ENCODE results near the gene MATN1.

Gene MATN1

DNA sequence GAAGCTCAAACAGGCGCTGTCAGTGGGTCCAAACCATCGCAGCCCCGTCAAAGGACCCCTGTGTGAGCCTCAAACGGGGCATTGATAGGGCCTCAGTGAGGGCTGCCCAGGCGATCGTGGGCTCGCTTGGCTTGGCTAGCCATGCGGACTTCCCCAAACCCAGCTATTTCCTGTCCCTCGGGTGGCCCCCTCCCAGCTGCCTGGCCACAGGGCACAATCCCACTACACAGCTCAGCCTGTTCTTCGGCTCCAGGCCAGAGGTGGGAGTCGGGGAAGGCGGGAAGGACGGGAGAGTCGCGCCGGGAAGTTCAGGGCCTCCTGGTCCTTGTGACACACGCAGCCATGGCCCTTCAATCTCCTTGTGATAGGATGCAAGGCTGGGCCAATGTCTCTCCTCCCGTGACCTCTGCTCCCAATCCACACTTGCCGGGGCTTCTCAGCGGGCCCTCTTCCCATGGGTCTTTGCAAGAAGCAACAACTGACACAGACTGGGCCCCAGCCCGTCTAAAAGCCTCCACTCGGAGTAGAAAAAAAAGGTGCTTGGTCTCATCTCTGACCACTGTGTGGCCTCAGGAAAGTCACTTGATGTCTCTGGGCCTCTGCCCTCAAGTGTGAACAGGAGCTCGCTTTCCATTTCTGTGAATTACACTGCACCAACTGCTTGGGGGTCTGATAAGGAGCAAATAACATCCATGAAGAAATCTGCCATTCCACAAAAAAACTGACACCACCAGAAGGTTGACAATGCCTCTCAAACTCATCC is 7.1 kb upstream of the MATN1 start:
- DNase-seq: no peak

DNA sequence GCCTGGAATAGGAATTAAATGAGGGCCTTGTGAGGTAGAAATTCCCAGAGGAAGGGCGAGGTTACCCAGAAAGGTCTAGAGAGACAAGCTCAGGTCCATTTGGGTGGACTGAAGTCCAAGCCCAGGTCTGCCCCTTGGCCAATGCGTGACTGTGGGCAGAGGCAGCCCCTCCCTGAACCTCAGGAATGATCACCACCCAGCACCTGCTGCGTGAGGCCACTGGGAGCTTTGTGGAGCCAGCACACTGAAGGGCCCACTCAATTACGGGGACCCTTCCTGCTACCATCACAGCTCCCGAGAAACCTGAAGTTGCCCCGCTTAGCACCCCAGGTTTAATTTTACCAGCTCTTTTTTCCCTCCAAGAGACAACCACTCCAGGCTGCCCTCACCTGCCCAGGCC is 6.5 kb upstream of the MATN1 start:
- no peak for DNase-seq

- DNase-seq: no peak
These were observed 5.7 kb upstream of the MATN1 start for GRCh38 chr1:30728832-30729638.

DNA sequence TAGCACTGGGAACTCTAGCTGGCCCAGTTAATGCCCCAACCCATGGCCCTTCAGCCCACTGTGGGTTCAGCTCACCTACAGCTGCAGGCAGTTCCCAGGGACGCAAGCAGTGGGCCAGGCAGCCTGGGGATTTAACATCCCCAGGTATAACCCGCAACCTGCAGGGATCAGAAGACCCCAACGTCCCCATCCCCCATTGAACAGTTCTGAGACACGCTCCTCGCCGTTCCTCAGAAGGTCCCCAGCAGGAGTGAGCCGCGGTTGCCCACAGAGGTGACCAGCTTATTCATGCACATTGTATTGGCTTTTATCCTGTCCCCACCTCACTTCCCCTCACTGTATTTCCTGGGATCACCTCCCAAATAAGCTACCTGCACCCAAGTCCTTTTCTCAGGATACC is 5.0 kb upstream of the MATN1 start:
- DNase-seq: no peak

DNA sequence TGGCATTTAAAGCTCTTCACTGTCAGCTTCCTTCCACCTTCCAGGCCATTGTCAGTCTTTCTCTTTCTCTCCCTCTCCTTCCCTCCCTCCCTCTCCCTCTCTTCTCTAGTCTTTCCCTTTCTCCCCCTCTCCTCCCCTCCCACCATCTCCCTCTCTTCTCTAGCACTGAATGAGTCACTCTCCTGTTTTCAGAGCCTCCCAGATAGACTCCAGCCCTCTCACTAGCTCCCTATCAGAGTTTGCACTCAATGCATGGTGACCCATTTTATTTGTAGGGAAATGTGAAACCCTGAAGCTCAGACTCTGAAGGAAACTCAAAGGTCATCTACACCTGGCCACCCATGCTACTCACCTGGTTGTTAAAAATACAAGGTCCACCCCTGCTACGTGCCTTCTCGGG is 4.4 kb upstream of the MATN1 start:
- no peak for DNase-seq

DNA sequence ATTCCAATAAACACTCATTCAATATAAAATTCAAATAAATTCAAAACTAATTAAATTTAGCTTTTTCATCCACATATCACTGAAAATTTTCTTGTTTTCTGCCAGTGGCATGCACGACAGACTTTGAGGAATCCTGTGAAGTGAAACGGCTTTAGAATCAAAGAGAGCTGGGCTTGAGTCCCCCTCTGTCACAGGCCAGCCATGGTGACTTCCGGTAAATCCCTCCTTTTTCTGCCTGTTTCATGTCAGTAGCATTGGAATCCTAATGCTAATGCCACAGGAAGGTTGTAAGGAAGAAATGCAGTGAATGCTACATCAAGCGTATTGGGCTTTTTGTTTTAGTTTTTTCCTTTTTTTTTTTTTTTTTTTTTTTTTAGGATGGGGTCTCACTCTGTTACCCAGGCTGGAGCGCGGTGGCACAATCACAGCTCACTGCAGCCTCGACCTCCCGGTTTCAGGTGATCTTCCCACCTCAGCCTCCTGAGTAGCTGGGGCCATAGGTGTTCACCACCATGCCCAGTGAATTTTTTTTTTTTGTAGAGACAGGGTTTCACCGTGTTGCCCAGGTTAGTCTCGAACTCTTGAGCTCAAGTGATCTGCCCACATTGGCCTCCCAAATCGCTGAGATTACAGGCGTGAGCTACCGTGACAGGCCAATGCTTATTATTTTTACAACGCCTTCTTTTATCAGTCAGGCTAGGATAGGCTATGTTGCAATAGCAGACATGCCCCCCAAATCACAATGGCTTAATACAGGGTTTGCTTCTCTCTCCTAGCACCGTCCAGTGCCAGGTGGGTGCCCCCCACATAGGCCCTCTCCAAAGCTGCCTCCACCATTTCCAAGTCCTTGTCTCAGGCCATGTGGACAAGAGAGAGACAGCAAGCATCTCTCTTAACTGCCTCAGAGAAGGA is 3.6 kb upstream of the MATN1 start:
- DNase-seq: no peak

GRCh38 chr1:30726236-30726635 is 2.9 kb upstream of the MATN1 start:
- no peak for DNase-seq

DNA sequence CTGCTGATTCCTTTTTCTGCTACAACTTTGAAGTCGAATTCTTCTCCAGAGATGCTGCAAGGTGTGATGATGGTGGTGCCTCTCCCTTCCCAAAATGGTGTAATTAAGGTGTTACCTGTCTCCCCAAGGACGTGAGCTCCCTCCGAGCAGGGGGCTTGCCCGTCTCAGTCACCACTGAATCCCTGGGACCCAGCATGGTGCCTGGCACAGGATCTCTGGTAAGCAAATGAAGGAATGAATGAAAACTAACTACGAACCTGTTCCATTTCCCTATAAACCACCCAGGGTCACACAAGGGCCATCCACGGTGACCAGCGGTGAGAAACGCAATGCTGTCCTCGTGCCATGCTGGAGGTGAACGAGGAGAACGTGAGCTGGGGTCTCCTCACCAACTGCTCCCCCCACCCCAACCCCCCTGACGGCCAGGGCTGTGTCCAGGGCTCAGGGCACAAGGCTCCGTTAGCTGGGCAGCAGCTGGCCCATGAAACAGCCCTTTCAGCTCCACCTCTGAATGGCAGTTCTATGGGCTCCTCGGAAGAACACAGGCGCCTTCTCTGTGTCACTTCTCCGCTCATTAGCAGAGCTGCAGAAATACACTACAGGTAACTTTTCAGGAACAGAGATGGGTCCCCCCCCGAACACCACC is 2.2 kb upstream of the MATN1 start:
- no peak for DNase-seq

DNA sequence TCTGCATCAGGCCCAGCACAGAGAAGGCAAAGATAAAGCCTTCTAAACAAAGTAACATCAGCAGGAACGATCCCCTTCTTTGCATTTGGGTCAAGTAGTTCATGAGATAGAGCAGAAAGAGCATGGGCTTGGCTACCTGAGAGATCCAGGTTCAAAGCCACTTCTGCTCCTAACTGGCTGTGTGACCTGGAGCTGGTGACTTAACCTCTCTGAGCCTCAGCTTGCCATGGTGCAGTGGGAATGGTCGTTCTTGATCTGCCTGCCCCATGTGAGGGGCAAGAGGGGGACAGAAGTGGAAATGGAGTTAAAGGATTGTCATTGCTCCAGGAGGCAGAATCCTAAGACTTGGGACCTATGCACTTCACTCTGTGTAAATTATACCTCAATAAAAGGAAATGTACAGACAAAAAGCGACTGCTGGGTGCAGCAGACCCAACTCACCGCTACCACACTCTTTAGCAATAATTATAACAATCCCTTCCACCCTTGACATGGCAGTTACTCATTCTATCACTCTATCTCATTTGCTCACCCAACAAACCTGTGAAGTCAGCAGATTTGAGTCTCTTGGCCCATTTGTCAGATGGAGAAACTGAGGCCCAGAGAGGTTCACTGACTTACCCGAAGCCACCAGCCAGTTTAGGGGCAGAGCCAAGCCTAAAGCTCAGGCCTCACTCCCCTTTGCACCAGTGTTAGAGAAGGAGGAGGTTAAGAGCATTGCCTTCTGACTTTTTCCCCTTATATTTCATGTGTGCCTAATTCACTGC is 1.5 kb upstream of the MATN1 start:
- DNase-seq: no peak

DNA sequence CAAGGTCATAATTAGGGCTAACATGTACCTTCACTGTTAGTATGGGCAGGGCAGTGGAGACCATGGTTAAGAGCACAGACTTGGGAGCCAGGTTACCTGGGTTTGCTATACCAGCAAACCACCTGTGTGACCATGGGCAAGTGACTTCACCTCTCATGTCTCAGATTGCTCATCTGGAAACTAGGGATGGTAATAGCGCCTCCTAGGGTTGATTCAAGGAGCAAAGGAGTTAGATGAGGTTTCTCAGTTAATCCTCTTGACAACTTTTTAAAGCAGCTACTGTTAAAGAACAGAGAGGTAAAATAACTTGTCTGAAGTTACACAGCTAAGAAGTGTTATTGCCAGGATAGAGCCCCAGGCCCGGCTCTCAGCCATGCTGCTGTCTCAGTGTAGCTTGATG is 790 bp upstream of the MATN1 start:
- DNase-seq: no peak

- DNase-seq: no peak
These were observed 1.4 kb downstream of the MATN1 start for GRCh38 chr1:30721812-30722537.

GRCh38 chr1:30721341-30721793 is 2.0 kb downstream of the MATN1 start:
- no peak for DNase-seq

GRCh38 chr1:30720271-30721223 is 2.8 kb downstream of the MATN1 start:
- no peak for DNase-seq

GRCh38 chr1:30719406-30720270 is 3.7 kb downstream of the MATN1 start:
- DNase-seq: no peak

- DNase-seq: peak; percentile 88
These were observed 4.6 kb downstream of the MATN1 start for GRCh38 chr1:30718636-30719405.

GRCh38 chr1:30718091-30718635 is 5.2 kb downstream of the MATN1 start:
- peak; percentile 99 for DNase-seq

GRCh38 chr1:30716646-30717045 is 6.7 kb downstream of the MATN1 start:
- no peak for DNase-seq

DNA sequence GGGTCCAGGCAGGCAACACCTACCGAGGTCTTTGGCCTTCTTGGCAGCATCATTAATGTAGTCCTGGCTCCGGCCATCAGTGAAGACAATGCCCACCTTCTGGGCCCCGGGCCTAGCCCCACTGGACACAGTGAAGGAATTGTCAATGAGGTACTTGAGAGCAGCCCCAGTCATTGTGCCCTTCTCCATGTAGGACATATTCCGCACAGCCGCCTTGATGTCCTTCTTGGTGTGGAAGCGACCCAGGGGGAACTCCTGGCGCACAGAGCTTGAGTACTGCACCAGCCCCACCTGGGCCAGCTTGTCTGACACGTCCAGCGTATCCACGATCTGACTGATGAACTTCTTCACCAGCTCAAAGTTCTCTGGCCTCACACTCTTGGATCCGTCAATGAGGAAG is 7.5 kb downstream of the MATN1 start:
- DNase-seq: no peak
